ENCODE measurements around the gene CTSK. TPM values are rescaled to one million over a fixed set of nuclear protein-coding genes. Genes with fewer than 3 reads are reported as not detected.

Gene CTSK
- total and polyA plus RNA-seq, 2 of the 13 experiments (the other 11 are each of a cell fraction or from before 2014, with no cell fraction given), result 1.4 to 6.3 TPM

GRCh38 chr1:150761801-150762200, 46.3 kb downstream of the CTSK start:
- Histone ChIP-seq H4K20me1 (ENCODE audit: insufficient read depth, low read length) (no peaks in the 10 kb centered on the region), H3K27ac (ENCODE audit: extremely low read length, insufficient read depth, low read length) (no peak overlapping the region), H3K9ac (ENCODE audit: insufficient read depth, low read depth, low read length) (no peak overlapping the region), H3K4me2 (ENCODE audit: low read depth, low read length) (no peak overlapping the region), H3K4me3 (replicated peaks in 1 of 3; ENCODE audit: insufficient read depth in 1 of 3, low read depth in 2 of 3, low read length in 3 of 3) (no peak overlapping the region), H3K4me1 (ENCODE audit: insufficient read depth, low read length) (peaks cover 19% of the 10 kb centered on the region), H3K9me3 (ENCODE audit: low read length) (peaks cover 6% of the 10 kb centered on the region; the same call in 1 of the 2 replicates), H3K27me3 (ENCODE audit: control insufficient read depth in 1 of 2, insufficient read depth in 2 of 2, low read length in 2 of 2) (no peaks in the 10 kb centered on the region), H3K36me3 (replicated peaks in 1 of 2; ENCODE audit: control insufficient read depth in 1 of 2, insufficient read depth in 2 of 2, low read length in 2 of 2) (no peaks in the 10 kb centered on the region), H2AFZ (ENCODE audit: low read length) (no peak overlapping the region), H3K79me2 (ENCODE audit: insufficient read depth, low read length) (no peaks in the 10 kb centered on the region)
- TF ChIP-seq PITX1 (CRISPR knock-in tag; IDR thresholded peaks at IDR 0.05) (no peak), DMAP1 (CRISPR knock-in tag; IDR thresholded peaks at IDR 0.05) (no peak), ZNF629 (CRISPR knock-in tag; conservative IDR thresholded peaks at IDR 0.05) (no peak)
- TF ChIP-seq, protein P1, sequence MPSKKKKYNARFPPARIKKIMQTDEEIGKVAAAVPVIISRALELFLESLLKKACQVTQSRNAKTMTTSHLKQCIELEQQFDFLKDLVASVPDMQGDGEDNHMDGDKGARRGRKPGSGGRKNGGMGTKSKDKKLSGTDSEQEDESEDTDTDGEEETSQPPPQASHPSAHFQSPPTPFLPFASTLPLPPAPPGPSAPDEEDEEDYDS (CRISPR knock-in tag; IDR thresholded peaks at IDR 0.05), result no peak
- ATAC-seq, result no peak
- FAIRE-seq, result no peak
- no TSS peak for BruUV-seq (replicated peaks)
- in situ Hi-C loops (cut with HindIII; ENCODE audit: extremely low pct_ligation_motif_present, low pct_unique_long_range_greater_than_20kb) (no loop called here), intact Hi-C loops (cut with micrococcal nuclease; ENCODE audit: unreplicated experiment) (loop anchor here (10.0 kb wide), 1 partner anchor 47 kb away; no protein-coding TSS in a partner anchor)
- ChIA-PET CTCF (ENCODE audit: low intra/inter-chr PET ratio, low total read pairs) (no interaction called here), POLR2A (no interaction called here)
- 94% methylated on average over 1 of the region's 1 CpG for WGBS (ENCODE audit: low lambda C conversion rate)
- no peak for DNase-seq (ENCODE audit: low spot score)

DNA sequence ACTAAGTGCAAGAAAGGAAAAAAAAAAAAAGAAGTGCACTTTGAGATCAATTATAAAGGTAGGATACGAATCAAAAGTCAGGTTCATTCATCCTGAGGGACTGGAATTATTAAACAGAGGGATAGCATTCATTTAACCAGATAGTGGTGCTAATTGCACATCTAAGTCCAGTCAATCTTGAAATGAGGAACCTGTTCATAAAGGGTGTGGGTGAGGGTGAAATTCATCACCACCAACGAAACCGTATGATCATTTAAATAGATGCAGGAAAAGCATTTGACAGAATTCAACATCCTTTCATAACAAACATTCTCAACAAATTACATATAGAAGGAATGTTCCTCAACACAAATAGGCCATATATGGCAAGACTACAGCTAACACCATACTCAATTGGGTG, 48.0 kb downstream of the CTSK start:
- no peaks in the 10 kb centered on the region for H3K27me3 ChIP-seq (ENCODE audit: control insufficient read depth in 1 of 2, insufficient read depth in 2 of 2, low read length in 2 of 2)
- no peak overlapping the region for H3K27ac ChIP-seq (ENCODE audit: extremely low read length, insufficient read depth, low read length)
- POLR2A ChIA-PET, result no interaction called here
- in situ Hi-C loops (cut with HindIII; ENCODE audit: extremely low pct_ligation_motif_present, low pct_unique_long_range_greater_than_20kb) (no loop called here), intact Hi-C loops (cut with micrococcal nuclease; ENCODE audit: unreplicated experiment) (loop anchor here (10.0 kb wide), 1 partner anchor 45 kb away; no protein-coding TSS in a partner anchor)
- ATAC-seq (no peak), DNase-seq (ENCODE audit: low spot score) (no peak), FAIRE-seq (no peak)
- no peak overlapping the region for H2AFZ ChIP-seq (ENCODE audit: low read length)
- TF ChIP-seq SRY (CRISPR knock-in tag; IDR thresholded peaks at IDR 0.05) (no peak), FOXK2 (IDR thresholded peaks at IDR 0.05) (no peak), DNMT1 (CRISPR knock-in tag; IDR thresholded peaks at IDR 0.05) (no peak), MAF1 (CRISPR knock-in tag; IDR thresholded peaks at IDR 0.05; ENCODE audit: borderline replicate concordance) (no peak), ZBTB33 (CRISPR knock-in tag; IDR thresholded peaks at IDR 0.05) (no peak), GLMP (CRISPR knock-in tag; IDR thresholded peaks at IDR 0.05; ENCODE audit: borderline replicate concordance) (no peak), EEA1 (CRISPR knock-in tag; IDR thresholded peaks at IDR 0.05; ENCODE audit: borderline replicate concordance) (no peak), NR0B2 (CRISPR knock-in tag; IDR thresholded peaks at IDR 0.05) (no peak), ZNF816 (CRISPR knock-in tag; IDR thresholded peaks at IDR 0.05; ENCODE audit: borderline replicate concordance) (no peak), SYNCRIP (IDR thresholded peaks at IDR 0.05; ENCODE audit: insufficient read depth, low read depth, low read length) (no peak), ZNF430 (CRISPR knock-in tag; IDR thresholded peaks at IDR 0.05) (no peak)
- TF ChIP-seq, protein P2, sequence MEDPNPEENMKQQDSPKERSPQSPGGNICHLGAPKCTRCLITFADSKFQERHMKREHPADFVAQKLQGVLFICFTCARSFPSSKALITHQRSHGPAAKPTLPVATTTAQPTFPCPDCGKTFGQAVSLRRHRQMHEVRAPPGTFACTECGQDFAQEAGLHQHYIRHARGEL (CRISPR knock-in tag; IDR thresholded peaks at IDR 0.05), result no peak
- no peaks in the 10 kb centered on the region for H3K36me3 ChIP-seq (replicated peaks in 1 of 2; ENCODE audit: control insufficient read depth in 1 of 2, insufficient read depth in 2 of 2, low read length in 2 of 2)
- BruUV-seq (replicated peaks), result no TSS peak
- WGBS (ENCODE audit: low lambda C conversion rate), result 38% methylated on average over 3 of the region's 3 CpGs
- peaks cover 9% of the 10 kb centered on the region for H3K4me1 ChIP-seq (ENCODE audit: insufficient read depth, low read length)
- H3K4me3 ChIP-seq (replicated peaks in 1 of 3; ENCODE audit: insufficient read depth in 1 of 3, low read depth in 2 of 3, low read length in 3 of 3), result no peak overlapping the region
- H3K9me3 ChIP-seq (ENCODE audit: low read length), result peaks cover 6% of the 10 kb centered on the region; the same call in 1 of the 2 replicates
- H4K20me1 ChIP-seq (ENCODE audit: insufficient read depth, low read length), result no peaks in the 10 kb centered on the region
- no peaks in the 10 kb centered on the region for H3K79me2 ChIP-seq (ENCODE audit: insufficient read depth, low read length)
- H3K9ac ChIP-seq (ENCODE audit: insufficient read depth, low read depth, low read length), result no peak overlapping the region
- H3K4me2 ChIP-seq (ENCODE audit: low read depth, low read length), result no peak overlapping the region
- CTCF ChIA-PET (ENCODE audit: low intra/inter-chr PET ratio, low total read pairs), result no interaction called here

All from HepG2 (cell line).